ENCODE results near the gene TUBA4A. TPM values are rescaled to one million over a fixed set of nuclear protein-coding genes. Genes with fewer than 3 reads are reported as not detected.

Gene TUBA4A
- total RNA-seq, 4 donors from 2014 or later: 8.0 to 24.6 (median 9.4) TPM

- peak overlapping the region; percentile 49 to 81 (median 68) for H3K4me3 ChIP-seq
- H3K4me1 ChIP-seq: peaks cover 0 to 61% (median 33%) of the 10 kb centered on the region in 4 donors
- H3K9me3 ChIP-seq: no peaks in the 10 kb centered on the region
- H3K27ac ChIP-seq: peak overlapping the region in 3 of 4 donors; percentile 63 to 89 (median 76)
- H3K36me3 ChIP-seq: peaks cover 0 to 24% (median 0%) of the 10 kb centered on the region in 3 donors
- TF ChIP-seq CTCF (IDR thresholded peaks at IDR 0.05) (no peak), POLR2A (IDR thresholded peaks at IDR 0.05) (no peak), EP300 (IDR thresholded peaks at IDR 0.05) (no peak)
- H3K27me3 ChIP-seq: peaks cover 0 to 36% of the 10 kb centered on the region in 2 donors
- 13 to 21% methylated on average over 9 of the region's 9 CpGs for WGBS, 2 donors
- DNase-seq (ENCODE audit: low spot score in 2 of 2): no peak
These were observed 1.2 kb downstream of the TUBA4A start for GRCh38 chr2:219252570-219252899.

- Histone ChIP-seq H3K27me3 (peaks cover 0 to 36% of the 10 kb centered on the region in 2 donors), H3K9me3 (no peaks in the 10 kb centered on the region), H3K4me3 (peak overlapping the region in 2 of 4 donors; percentile 64 to 73), H3K4me1 (peaks cover 0 to 61% (median 35%) of the 10 kb centered on the region in 4 donors), H3K27ac (peak overlapping the region in 3 of 4 donors; percentile 63 to 89 (median 76)), H3K36me3 (peaks cover 0 to 28% (median 0%) of the 10 kb centered on the region in 3 donors)
- 68 to 76% methylated on average over 5 of the region's 5 CpGs for WGBS, 2 donors
- no peak for TF ChIP-seq POLR2A (IDR thresholded peaks at IDR 0.05)
- TF ChIP-seq CTCF (IDR thresholded peaks at IDR 0.05): no peak
- TF ChIP-seq EP300 (IDR thresholded peaks at IDR 0.05): no peak
- DNase-seq (ENCODE audit: low spot score in 2 of 2): no peak
These were observed 1.6 kb downstream of the TUBA4A start for GRCh38 chr2:219252084-219252483.

- H3K36me3 ChIP-seq: peaks cover 0 to 32% (median 0%) of the 10 kb centered on the region in 3 donors
- DNase-seq (ENCODE audit: low spot score in 2 of 2): no peak
- H3K27me3 ChIP-seq: peaks cover 0 to 35% of the 10 kb centered on the region in 2 donors
- peak overlapping the region in 2 of 4 donors; percentile 63 to 76 for H3K27ac ChIP-seq
- no peak for TF ChIP-seq CTCF (IDR thresholded peaks at IDR 0.05)
- WGBS, 2 donors: 74 to 80% methylated on average over 6 of the region's 6 CpGs
- peaks cover 0 to 65% (median 35%) of the 10 kb centered on the region in 4 donors for H3K4me1 ChIP-seq
- peak overlapping the region in 1 of 4 donors; percentile 64 for H3K4me3 ChIP-seq
- H3K9me3 ChIP-seq: no peaks in the 10 kb centered on the region
These were observed 2.1 kb downstream of the TUBA4A start for GRCh38 chr2:219251656-219252055.

- H3K9me3 ChIP-seq: no peaks in the 10 kb centered on the region
- H3K27me3 ChIP-seq: peaks cover 0 to 20% of the 10 kb centered on the region in 2 donors
- TF ChIP-seq CTCF (IDR thresholded peaks at IDR 0.05) (no peak), POLR2A (IDR thresholded peaks at IDR 0.05) (no peak), EP300 (IDR thresholded peaks at IDR 0.05) (no peak)
- no peak for DNase-seq (ENCODE audit: low spot score in 2 of 2)
- WGBS, 2 donors: 84 to 87% methylated on average over 19 to 22 of the region's 22 CpGs
- peaks cover 0 to 33% (median 0%) of the 10 kb centered on the region in 3 donors for H3K36me3 ChIP-seq
- H3K4me1 ChIP-seq: peaks cover 0 to 73% (median 42%) of the 10 kb centered on the region in 4 donors
- peak overlapping the region in 3 of 4 donors; percentile 80 to 84 (median 84) for H3K27ac ChIP-seq
- peak overlapping the region in 1 of 4 donors; percentile 24 for H3K4me3 ChIP-seq
These were observed 3.5 kb downstream of the TUBA4A start for GRCh38 chr2:219250049-219250781.

Measured in tibial nerve (tissue), 4 donors.